ENCODE measurements around the gene GAP43. TPM values are rescaled to one million over a fixed set of nuclear protein-coding genes. Genes with fewer than 3 reads are reported as not detected.
"Not testable (repeated sequence)": the region's sequence is repeated elsewhere in the genome, so short reads cannot be mapped to it uniquely, and the experiment has no call there.

GAP43 gene
- polyA plus RNA-seq, 1 donor: 1.4 TPM

DNA sequence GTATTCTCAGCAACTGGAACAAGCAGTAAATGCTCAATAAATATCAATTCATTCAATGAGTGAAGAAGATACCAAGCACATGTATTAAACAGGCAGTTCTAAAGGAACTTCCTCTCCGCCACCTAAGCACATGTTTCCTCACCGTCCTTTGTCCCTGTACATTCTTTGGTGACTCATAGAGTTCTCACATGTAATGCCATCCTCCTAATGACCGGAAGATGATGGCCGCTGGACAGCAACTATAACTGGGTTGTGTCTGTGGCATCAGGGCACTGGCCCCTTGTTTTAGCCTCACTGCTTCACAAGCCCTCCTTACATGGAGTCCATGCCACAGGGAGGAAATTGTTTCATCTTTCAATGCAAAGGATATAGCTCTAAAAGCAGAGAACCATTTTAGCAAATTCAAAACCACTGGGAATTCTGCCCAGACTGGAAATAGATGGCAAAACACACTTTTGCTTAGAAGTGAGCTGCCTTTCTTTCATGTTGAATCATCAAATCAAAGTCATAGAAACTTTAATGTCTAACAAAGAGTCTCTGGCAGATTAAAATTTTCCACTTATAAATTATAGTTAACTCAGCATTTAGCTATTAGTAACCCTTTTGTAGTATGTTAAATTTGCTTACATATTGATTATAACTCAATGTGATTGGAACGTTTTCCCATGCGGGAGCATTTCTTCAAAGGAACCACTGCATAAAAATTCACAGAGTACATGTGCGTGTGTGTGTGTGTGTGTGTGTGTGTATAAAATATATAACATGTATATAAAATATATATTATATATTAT is 74.1 kb downstream of the GAP43 start:
- no peak for DNase-seq (ENCODE audit: low read depth)

DNA sequence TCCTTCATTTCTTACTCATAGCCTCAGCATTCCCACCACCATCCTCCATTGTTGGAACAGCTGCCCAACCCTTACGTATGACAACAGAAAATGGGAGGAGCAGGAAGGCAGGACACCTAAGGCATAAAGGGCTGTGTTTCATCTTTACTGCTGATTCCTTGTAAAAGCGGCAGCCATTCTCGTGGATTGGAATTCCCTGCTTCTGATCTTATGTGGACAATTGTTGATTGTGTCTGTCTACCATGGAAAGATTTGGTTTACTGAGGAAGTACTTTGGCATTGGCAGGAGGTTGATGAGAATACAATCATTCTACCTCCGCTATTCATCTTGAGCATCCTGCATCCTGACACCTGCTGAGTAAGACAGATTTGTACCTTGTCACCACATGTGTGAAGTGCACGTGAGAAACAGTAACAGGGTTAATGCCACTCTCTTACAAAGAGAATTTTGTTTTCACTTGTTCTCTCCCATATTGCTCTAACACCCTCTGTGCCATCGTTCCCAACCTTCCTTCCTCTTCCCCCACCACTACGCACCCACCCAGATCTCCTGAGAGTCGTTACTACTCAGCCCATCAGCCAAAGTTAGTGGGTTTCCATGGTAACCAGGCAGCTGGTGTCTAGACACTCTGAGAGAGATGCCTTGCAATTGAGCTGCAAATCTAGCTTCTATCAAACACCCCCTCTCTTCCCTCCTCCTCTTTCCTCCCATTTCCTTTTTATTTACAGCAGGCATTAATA is 75.7 kb downstream of the GAP43 start:
- no peak for DNase-seq (ENCODE audit: low read depth)

- DNase-seq (ENCODE audit: low read depth): no peak
Measured at GRCh38 chr3:115699706-115700105, 76.4 kb downstream of the GAP43 start.

DNA sequence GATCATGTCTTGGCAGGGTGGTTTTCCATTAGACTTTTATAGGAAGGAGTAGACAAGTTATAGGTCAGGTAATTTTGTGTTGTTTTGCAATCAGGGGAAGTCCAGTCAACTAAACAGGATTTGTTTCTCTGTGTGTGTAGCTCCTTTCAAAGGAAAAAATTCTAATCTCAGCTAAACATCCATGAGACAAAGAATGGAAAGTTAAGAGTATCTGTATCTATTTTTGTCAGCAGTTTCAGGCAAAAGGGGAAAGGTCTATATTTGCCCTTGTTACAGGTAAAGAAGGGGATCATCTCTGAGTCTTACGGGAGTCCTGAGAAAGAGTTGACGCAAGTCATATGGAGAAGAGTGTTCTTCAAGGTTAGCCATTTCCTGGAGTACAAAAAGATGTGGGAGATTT is 79.3 kb downstream of the GAP43 start:
- DNase-seq (ENCODE audit: low read depth): no peak

DNA sequence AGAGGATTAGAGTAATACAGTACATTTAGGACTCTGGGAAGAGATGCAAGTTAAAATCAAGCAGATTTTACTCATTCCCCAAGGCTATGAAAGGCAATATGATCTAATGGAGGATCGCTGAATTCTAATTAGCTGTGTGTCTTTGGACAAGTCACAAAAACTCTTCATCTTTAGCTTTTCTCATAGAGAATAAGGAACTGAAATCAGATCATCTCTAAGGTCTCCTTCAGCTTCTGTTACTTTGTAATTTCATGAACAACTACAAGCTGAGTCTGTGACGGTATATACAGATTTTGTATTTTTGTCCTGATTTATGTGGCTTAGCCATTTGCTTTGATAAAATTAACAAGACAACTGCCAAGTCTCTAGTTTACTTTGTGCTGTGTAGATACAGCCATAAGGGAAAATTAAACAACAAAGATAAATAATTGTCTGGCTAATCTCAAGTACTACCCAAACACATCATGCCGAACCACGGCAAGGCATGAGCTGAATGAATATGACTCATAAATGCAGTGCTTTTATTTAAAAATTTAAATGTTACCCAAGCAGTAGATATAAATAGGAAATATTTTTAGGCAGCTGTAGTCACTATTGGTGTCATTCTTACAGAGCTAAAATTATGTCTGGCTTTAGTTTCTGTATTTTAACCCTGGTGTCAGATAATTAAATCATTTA is 81.5 kb downstream of the GAP43 start:
- DNase-seq (ENCODE audit: low read depth): no peak

- DNase-seq (ENCODE audit: low read depth): no peak
Measured at GRCh38 chr3:115706311-115706829, 83.1 kb downstream of the GAP43 start.

DNA sequence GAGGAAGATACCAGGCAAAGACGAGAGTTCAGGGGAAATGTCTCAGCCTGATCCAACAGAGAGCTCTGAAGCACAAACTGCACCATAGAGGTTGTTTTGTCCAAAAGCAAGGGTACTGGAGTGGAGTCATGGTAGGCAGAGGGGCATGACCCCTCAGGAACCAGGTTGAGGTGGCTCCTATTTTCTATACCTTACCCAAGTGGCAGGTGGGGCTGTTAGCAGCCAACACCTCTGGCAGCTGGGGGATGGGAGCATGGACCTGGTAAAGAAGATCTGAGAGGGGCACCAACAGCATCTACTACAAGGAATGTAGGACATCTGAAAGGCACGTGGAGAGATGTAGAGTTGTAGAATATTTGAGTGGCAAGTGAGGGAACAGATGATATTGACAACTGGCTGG is 85.2 kb downstream of the GAP43 start:
- DNase-seq (ENCODE audit: low read depth): no peak

- no peak for DNase-seq (ENCODE audit: low read depth)
Measured at GRCh38 chr3:115709093-115709492, 85.8 kb downstream of the GAP43 start.

GRCh38 chr3:115709931-115710330 is 86.6 kb downstream of the GAP43 start:
- DNase-seq (ENCODE audit: low read depth): no peak

DNA sequence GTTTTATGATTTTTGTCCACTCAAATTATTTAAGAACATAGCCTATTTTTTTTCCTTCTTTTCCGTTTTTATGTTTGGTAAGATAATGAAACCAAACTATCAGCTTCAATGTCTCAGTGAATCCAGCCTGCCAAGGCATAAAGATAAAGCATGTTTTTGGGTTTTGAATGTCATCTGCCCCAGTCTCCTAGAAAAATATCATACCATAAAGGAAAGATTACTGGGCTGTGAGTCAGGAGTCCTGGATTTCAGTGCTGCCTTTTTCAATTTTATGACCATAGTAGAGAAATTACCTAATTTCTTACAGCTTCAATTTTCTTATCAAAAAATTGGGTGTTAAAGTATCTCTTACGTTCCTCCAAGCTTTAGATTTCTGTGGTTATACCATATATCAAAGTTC is 87.5 kb downstream of the GAP43 start:
- DNase-seq (ENCODE audit: low read depth): no peak

DNA sequence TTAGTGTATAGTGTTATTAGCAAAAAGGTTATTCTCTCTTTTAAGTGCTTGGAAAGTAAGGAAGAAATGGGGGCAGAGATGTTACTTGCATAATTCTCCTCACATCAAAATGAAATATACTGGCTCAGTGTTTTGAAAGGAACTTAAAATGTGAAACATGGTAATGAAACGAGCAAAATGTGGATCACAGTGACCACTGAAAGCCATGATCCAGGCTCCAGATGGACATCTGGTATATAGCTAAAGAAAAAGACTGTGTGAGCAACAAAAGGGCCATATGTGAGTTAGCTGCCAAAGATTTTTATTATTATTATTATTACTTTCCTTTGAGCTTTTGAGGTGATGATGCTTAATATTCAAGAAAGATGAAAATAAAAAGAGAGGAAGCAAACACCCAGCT is 89.6 kb downstream of the GAP43 start:
- no peak for DNase-seq (ENCODE audit: low read depth)

DNA sequence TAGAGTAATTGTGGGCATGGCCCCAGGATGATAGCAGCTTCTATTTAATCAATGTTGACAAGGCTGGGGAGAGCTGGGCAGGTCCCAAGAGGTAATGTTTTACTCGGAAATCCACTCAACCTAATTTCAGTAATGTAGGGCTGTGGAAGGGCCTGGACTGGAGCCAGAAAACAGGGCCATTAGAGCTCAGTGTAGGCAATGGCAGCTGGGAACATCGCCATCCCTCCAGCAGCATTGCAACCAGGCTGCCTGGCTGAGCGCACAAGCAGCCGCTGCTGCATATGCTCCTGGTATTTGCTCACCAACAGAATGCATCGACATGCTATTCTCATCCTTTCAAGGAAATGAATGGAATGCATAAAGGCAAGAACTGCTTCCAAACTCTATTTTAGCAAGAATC is 90.0 kb downstream of the GAP43 start:
- no peak for DNase-seq (ENCODE audit: low read depth)

DNA sequence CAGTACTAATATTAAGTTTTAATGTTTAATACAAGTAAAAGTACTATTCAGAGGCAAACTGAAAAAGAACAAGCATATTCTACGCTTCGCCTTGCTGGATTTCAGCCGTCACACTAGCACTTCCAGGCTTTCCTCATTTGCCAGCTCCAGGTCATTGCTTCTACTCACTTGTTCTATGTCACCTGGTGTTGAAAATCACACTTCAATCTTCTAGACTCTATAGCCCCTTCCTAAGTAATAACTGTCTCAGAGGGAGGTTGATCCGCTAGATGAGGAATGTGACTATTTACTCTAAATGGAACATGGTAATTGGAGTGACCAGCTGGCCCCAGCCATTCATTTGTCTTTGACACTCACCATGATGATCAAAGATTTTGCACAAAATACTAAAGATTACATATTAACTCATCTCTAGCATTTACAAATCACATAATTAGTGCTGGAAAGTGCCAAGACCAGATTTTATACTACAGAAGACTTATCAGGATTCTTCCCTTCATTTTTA is 92.0 kb downstream of the GAP43 start:
- DNase-seq (ENCODE audit: low read depth): no peak

DNA sequence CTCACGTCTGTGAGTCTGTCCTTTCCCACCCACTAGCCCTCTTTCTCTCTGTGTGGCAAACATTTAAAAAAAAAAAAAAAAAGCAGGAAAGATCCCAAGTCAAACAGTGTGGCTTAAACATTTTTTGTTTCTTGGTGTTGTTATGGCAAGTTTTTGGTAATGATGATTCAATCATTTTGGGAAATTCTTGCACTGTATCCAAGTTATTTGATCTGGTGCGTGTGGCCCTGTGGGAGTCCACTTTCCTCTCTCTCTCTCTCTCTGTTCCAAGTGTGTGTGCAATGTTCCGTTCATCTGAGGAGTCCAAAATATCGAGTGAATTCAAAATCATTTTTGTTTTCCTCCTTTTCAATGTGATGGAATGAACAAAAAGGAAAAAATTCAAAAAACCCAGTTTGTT is 97.7 kb downstream of the GAP43 start:
- no peak for DNase-seq (ENCODE audit: low read depth)

GRCh38 chr3:115725800-115726199 is 102.5 kb downstream of the GAP43 start:
- no peak for DNase-seq (ENCODE audit: low read depth)

DNA sequence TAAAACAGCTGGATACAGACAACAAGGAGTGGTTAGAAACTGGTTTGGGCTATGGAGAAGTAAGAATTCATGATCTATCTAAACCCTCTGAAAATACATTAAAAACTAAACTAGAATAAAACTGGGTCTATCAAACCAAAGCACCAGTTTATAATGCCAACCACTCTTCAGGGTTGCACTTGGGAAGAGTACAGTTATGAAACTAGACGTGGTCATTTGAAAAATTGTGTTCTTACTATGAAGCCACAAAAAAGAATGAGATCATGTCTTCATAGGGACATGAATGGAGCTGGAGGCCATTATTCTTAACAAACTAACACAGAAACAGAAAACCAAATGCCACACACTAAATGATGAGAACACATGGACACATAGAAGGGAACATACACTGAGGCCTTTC is 103.8 kb downstream of the GAP43 start:
- no peak for DNase-seq (ENCODE audit: low read depth)

GRCh38 chr3:115728013-115728412 is 104.7 kb downstream of the GAP43 start:
- no peak for DNase-seq (ENCODE audit: low read depth)

GRCh38 chr3:115736341-115736740 is 113.0 kb downstream of the GAP43 start:
- DNase-seq (ENCODE audit: low read depth): not testable (repeated sequence)

DNA sequence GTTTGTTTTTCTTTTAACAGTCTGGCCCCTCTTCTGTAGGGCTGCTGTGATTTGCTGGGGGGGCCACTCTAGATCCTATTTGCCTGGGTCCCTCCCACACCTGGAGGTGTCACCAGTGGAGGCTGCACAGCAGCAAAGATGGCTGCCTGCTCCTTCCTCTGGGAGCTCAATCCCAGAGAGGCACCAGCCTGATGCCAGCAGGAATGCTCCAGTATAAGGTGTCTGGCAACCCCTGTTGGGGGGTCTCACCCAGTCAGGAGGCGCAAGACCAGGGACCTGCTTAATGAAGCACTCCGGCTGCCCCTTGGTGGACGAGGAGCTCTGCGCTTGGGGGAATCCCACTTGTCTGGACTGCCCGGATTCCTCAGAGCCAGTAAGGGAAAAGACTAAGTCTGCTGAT is 118.3 kb downstream of the GAP43 start:
- no peak for DNase-seq (ENCODE audit: low read depth)

- not testable (repeated sequence) for DNase-seq (ENCODE audit: low read depth)
Measured at GRCh38 chr3:115744516-115744915, 121.2 kb downstream of the GAP43 start.

DNA sequence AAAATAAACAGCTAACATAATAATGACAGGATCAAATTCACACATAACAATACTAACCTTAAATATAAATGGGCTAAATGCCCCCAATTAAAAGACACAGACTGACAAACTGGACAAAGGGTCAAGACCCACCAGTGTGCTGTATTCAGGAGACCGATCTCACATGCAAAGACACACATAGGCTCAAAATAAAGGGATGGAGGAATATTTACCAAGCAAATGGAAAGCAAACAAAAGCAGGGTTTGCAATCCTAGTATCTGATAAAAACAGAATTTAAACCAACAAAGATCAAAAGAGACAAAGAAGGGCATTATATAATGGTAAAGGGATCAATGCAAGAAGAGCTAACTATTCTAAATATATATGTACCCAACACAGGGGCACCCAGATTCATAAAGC is 129.7 kb downstream of the GAP43 start:
- not testable (repeated sequence) for DNase-seq (ENCODE audit: low read depth)

- no peak for DNase-seq (ENCODE audit: low read depth)
Measured at GRCh38 chr3:115758076-115758763, 134.9 kb downstream of the GAP43 start.
